Stimulated activated CD4-positive, alpha-beta T cell treated with anti-CD3 and anti-CD28 coated beads, Interleukin-1b, Interleukin-23, amount 100 ng/mL, for 4 hours (primary cell): ENCODE results near the gene FAM200A.
"Not testable (repeated sequence)": the region's sequence is repeated elsewhere in the genome, so short reads cannot be mapped to it uniquely, and the experiment has no call there.

ENCODE experiments used
- DNase-seq, 2 donors: peaks; one replicate each; pipeline ENCODE4 v3.0.0-alpha.2; 2020; ENCODE audit warnings: low read depth in 2 of 2

FAM200A gene

DNA sequence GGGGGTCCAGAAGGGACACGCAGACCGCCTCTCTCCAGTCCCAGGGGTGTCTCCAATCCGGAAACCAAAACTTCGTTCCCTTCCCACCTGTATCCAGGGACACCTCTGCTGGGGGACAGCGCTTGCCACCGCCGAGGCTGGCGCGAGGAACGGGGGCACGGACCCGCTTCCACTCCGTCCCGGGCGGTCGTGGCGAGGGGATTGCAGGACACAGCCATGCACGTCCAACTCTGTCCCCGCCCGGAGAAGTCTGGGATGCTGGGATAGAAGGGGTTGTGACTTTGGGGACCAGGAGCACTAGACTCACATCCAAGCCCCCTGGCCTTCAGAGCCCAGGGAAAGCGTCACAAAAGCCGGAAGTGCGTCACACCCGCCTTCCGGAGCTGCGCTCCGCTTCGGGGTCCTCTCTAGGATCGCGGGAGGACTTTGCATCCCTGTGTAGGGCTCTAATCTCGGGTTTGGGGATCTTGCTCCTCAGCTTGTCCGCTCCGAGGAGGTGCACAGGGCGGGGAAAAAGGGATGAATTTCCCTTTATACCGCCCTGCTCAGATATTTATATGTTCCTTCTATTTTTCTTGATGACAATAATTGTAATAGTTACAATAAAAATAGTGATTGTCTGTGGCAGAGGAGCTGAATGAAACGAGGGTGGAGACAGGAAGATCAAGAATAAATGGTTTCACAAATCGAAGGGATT is at the start of gene FAM200A:
FAM200A (minus strand) TSS at position 348 of the 697 bp plus-strand sequence. CDS start 3,707 bp downstream, outside the sequence.
- peak; percentile 73 to 74 for DNase-seq

DNA sequence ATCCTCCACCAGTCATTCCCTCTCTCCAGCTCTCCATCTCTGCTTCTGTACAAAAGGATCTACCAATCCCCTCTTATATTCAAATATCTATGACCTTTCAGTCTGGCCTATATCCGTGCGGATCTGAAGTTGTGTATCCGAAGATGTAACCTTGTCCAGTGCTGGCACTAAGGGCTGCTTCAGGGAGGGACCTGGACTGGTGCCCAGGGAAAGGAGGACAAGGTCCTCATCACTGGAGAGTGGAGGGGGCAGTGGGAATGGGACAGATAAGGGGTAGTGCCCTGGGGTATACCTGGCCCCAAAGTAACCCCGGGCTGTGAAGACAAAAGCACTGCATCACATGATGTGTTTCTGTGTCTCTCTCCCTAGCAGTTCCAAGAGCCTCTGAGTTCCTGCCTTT is 47.9 kb upstream of the FAM200A start:
- DNase-seq, result no peak

DNA sequence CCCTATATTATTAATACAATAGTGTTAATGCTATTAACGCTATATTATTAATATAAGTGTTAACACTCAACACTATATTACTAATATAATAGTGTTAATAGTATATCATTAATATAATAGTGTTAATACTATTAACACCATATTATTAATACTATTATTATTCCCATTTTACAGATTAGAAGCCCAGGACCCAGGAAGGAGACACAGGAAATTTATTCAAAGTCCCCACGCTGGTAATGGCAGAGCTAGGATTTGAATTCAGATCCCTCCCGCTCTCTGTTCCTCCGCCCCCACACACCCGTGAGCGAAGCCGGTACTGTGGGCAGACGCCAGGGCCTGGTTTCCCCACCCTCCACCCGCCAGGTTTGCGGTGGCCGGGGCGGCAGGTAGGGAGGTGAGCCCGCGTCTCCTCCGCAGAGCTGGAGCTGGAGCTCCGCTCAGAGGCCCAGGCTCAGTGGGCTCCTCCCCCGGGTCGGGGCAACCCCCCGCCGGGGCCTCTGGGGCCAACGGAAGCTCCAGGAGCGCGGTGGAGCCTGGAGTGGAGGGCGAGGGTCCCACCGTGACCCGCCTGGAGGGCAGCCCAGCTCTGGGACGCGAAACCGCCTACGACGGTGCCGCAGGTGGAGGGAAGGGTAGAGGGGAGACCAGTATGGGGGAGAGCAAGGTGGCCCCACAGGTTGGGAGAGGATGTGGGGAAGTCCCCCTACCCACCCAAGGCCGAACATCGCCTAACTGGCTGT is 46.0 kb upstream of the FAM200A start, which contains the start of gene TMEM225B:
TMEM225B (plus strand) TSS at position 506 of the 740 bp plus-strand sequence. CDS start 6,122 bp downstream, outside the sequence.
- DNase-seq, result no peak

DNA sequence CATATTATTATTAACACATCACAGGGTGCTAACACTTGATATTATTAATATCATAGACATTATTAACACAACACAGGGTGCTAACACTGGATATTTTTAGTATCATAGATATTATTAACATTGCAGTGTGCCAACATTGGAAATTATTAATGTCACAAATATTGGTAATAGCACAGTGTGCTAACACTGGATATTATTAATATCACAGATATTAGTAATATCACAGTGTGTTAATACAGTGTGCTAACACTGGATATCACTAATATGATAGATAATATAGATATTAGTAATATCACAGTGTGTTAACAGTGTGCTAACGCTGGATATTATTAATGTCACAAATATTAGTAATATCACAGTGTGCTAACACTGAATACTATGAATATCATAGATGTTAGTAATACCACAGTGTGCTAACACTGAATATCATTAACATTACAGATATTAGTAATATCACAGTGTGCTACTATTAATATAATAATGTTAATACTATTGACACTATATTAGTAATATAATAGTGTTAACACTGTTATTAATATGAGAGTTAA is 44.6 kb upstream of the FAM200A start:
- DNase-seq, result no peak

DNA sequence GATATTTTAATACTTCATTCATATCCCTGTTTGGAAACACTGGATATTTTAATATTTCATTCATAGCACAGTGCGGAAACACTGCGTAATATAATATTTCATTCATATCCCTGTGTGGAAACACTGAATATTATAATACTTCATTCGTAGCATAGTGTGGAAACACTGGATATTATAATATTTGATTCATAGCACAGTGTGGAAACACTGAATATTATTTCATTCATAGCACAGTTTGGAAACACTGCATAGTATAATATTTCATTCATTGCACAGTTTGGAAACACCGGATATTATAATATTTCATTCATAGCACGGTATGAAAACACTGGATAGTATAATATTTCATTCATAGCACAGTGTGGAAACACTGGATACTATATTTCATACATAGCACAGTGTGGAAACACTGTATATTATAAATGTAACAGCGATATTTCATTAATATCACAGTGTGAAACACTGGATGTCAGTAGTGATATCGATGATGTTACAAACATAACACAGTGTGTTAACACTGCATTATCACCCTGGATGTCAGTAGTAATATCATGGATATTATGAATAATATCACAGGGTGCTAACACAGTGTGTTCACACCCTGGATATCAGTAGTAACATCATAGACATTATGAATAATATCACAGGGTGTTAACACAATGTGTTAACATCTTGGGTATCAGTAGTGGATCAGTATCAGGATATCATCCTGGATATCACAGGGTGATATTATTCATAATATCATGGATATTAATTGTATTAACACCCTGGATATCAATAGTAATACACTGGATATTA is 43.2 kb upstream of the FAM200A start:
- no peak for DNase-seq

DNA sequence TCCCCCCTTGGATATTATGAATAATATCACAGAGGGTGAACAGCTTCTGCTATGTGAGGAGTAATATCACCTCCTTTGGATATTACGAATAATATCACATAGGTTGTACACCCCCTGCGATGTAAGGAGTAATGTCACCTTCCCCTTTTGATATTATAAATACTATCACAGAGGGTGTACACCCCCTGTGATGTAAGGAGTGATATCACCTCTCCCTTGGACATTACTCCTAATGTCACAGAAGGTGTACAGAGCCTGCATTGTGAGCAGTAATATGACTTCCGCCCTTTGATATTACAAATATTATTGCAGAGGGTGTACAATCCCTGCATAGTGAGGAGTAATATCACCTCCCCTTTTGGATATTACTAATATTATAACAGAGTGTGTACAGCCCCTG is 37.0 kb upstream of the FAM200A start:
- no peak for DNase-seq

DNA sequence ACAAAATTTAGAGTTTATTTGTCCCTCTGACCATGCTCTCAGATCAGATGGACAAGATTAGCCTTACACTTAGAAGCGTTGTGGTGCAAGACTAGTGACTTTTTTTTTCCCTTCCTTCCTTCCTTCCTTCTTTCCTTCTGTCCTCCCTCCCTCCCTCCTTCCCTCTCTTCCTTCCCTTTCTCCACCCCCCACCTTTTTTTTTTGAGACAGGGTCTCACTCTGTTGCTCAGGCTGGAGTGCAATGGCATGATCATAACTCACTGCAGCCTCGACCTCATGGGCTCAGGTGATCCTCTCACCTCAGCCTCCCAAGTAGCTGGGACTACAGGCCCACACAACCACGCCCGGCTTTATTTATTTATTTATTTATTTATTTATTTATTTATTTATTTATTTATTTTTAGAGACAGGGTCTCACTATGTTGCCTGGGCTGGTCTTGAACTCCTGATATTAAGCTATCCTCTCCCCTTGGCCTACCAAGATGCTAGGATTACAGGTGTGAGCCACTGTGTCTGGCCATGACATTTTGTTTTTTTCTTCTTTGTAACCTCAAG is 28.9 kb upstream of the FAM200A start:
- DNase-seq, result not testable (repeated sequence)

DNA sequence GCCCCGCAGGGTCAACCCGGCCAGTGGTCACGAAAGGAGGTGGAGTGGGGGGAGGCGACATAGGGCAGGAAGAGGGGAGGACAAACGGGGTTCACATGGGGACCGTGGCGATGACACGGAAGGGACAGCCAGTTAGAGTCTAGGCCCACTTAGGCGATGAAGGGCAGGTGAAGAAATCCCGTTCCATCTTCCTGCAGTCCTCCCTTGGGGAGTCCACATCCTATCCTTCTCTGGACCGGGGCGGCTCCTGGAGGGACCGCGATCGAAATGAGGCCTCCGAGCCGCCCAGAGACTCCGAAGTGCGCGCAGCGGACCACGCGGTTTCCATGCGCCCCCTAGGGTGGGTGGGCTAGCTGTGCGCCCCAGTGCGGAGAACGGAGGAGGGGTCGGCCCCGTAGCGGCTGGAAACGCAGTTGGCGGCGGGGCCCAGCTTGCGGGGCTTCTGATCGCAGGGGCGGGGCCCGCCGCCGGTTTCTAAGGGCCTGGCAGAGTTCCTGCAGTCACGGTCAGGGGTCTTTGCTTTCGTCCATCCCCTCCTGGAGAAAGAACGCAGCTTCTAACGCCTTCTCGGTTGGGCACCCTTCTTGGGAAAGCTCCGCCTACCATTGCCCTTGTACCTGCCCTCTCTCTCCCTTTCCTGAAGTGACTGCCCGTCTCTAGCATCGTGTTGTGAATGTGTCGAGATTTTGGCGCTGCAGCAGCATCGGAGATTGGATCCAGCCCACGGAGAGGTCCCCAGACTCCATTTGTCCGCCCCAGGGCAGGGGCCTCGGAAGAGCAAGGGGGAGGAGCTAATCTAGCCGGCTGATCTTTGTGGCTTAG is 28.3 kb upstream of the FAM200A start:
- peak; percentile 51 to 53 for DNase-seq

DNA sequence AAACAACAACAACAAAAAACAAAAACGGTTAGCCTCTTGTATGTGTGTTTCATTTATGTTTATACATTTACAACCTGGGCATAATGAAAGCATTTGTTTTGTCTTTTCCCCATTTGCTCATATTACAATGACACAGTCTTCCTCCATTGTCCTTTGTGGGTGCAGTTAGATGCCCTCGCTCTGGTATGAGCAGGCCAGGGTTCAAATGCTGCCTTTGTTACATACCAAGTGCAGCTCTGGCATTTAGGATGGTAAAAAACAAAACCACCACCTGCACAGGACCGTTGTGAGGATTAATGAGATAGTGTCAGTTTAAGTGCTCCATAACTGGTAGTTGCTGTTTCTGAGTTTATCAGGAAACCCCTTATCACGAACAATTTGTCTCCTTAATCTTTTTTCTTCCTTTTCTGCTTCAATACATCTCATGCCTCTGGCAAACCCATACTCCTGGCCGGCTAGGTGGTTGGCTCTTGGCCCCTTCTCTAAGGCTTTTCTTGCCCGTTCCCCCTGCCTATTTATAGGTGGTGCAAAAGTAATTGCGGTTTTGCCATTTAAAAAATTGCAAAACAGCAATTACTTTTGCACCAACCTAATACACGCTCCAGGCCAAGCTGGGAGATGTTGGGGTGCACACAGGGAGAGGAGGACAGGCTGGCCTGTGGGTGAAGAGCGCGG is 27.5 kb upstream of the FAM200A start:
- no peak for DNase-seq

DNA sequence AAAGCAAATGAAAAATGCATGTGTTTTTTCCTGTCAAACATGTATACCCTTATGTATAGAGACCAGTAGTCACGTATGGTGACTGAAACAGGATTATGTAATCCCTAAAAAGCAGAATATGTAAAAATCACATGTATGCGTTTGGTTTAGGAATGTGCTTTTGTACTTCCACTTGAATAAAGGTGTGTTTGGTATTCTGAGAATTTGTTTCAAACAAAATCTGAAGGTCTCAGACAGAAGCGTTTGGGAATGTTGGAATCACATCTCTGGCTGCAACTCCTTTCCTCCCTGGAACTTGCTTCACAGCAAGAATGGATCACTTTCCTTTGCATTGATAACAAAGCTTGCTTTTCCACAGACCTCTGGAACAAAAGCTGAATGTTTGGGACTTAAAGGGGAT is 24.3 kb upstream of the FAM200A start:
- DNase-seq, result no peak

DNA sequence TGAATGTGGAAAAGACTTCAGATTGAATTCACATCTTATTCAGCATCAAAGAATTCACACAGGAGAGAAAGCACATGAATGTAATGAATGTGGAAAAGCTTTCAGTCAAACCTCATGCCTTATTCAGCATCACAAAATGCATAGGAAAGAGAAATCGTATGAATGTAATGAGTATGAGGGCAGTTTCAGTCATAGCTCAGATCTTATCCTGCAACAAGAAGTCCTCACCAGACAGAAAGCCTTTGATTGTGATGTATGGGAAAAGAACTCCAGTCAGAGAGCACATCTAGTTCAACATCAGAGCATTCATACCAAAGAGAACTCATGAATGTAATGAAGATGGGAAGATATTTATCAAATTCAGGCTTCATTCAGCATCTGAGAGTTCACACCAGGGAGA is 21.3 kb upstream of the FAM200A start:
- DNase-seq, result no peak

DNA sequence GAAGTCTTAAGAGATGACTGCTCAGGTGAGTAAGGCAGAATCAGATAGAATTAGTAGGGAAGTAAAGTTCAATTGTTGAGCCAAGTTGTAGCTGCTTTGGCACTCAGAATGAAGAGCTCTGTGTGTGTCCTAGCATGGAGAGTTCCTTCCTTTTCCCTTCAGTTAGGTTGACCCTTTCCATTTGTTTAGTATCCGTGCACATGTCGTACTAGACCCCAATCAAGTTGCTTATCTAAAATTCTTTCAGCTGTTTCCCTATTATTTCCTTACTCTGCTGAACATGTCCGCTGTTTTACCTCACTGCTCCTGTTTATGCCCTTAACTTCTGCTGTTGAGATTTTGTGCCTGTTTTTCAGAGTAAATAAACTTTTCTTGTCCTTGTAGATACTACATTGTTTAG is 19.9 kb upstream of the FAM200A start:
- no peak for DNase-seq

DNA sequence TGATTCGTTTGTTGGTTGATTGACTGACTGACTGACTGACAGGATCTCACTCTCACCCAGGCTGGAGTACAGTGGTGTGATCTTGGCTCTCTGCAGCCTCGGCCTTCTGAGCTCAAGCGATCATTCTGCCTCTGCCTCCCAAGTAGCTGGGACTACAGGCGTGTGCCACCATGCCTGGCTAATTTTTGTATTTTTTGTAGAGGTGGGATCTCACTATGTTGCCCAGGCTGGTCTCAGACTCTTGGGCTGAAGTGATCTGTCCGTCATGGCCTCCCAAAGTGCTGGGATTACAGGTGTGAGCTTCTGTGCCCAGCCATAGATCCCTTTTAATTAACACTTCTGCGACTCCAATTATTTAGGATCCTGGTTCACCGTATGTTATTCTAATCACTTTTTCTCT is 16.9 kb upstream of the FAM200A start:
- not testable (repeated sequence) for DNase-seq

DNA sequence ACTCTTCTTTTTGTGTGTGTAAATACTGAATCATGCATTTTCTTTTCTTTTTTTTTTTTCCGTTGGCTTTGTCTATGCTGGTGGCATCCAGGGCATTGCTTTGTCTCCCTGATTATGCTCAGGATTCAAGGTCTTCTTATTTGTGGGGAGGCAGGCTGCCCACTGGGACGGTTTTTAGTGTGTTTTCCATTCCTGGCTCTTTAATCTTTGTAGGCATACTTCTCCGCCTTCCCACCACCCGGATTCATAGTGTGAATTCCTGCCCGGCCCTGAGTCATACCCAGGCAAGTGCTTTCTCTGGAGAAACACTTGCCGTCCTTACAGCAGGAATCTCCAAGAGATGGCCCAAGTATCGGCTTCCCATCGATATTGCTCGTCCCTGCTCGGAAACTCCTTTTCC is 11.7 kb upstream of the FAM200A start:
- DNase-seq, result no peak

DNA sequence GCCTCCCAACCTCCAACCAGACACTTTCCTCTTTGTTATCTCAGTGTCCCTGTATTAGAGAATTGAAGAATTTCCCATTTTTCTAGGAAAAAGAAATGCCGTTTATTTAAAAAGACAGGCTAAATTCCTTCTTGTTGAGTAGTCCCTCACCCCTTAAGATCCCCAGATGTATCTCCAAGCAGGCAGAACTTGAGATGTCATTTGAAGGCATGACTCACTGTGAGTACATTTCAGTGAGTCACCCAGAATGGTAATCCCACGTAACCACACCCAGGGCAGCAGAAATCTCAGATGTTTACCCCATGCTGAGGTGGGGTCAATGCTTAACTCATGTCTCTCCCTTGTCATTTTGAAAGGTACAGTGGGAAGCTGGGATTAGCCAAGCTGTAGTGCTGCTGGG is 10.9 kb upstream of the FAM200A start:
- DNase-seq, result no peak

DNA sequence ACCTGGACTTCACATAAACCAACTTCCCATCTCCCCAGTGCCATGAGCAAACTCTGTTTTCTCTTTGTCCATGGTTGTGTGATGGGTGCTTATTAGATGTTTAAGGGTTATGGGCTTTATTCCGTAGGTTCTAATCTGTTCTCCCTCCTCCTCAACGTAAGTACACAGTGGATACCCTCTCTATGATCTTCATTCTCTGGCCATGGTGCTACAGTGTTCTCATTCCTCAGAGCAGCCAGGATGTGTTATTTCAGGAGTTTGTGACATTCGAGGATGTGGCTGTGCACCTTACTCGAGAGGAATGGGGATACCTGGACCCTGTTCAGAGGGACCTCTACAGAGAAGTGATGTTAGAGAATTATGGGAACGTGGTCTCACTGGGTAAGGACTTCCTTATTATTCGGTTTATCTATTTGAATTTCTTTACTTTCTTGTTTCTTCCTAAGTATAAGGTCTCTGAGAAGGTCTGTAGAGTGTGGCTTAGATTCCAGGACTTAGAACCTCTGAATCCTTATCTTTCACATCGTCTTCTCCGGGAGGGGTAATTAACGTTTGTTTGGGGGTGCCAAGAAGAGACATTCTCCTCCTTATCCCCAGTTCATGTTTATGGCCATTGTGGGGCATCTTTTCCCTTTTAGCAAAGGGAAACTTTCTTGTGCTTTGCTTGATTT is 10.3 kb upstream of the FAM200A start:
- no peak for DNase-seq

DNA sequence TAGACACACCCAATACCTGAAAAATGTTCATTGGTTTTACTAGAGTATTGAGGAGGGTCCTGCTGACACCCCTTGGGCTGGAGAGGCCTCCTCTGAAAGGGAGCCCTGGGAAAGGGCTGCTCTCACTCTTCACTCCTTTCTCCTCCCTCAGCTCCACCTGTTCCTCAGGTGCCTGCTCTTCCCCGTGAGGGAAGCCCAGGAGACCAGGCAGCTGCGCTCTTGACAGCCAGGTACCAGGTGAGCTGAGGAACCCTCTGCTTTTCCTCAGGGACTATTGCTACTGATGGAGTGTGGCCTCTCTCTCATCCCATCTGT is 9.8 kb upstream of the FAM200A start:
- no peak for DNase-seq

DNA sequence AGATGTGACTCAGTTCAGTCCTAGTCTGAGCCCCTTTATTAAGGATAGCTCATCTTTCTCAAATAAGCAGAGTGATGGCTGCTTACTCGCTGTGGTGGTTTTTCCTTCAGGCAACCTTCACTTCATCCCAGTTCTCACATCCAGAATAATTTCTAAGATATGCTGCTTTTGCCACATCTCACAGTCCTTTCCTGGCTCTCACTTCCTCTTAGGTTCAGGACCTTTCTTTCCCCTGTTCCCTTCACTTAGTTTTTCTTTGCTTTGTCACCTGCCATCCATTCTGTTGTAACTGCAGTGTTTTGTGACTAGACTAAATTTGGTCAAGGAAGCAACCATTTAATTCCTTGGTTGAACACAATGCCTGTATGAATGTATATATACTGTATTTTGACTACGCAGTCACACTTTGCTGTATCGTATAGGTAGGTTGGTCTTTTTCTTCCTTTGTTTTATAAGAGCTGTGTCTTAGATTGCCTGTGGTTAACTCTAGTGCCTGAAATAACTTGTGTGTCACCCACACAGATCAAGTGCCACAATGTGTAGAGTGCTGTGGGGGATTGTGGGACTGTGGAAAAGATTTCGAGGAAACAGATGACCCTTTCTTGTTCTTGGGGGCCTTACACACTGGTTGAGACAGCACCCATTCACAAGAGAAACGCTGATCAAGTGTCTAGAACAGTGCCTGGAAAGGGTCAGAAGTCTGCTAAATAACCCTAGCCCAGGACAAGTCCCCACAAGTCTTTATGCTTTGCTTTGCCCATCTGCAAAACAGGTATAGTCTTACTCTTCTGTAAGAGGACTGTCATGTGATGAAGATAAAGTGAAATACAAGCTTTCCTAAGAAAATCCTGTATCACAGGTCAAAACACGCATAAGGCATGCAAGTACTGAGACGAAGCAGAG is 9.2 kb upstream of the FAM200A start:
- no peak for DNase-seq
